Measurements from ENCODE around the gene CFB. TPM values are rescaled to one million over a fixed set of nuclear protein-coding genes. Genes with fewer than 3 reads are reported as not detected.
A peak's percentile ranks its signal among the peaks of the same experiment; 100 is the strongest.

The CFB gene
- total RNA-seq, 1 donor from 2014 or later = 13.8 TPM

DNA sequence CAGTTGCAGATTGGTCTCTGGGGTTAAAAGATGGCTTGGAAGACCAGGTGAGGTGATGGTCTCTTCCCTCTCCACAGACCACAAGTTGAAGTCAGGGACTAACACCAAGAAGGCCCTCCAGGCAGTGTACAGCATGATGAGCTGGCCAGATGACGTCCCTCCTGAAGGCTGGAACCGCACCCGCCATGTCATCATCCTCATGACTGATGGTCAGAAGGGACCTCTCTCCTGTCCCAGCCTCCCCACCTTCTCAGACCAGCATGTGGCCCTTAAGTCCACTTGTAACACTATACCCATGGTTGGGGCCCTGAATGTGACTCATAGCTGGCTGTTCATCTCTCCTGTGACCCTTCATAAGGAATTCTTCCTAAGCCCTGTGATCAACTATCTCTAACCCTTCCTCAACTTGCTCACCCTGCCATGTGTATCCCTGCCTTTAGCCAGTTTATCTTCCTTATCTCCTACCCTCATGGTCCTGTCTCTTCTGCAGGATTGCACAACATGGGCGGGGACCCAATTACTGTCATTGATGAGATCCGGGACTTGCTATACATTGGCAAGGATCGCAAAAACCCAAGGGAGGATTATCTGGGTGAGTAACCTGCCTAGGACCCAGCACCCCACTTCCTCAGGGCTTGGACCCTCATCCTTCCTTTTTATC lies 3.0 kb downstream of the CFB start:
- TF ChIP-seq, protein P1, sequence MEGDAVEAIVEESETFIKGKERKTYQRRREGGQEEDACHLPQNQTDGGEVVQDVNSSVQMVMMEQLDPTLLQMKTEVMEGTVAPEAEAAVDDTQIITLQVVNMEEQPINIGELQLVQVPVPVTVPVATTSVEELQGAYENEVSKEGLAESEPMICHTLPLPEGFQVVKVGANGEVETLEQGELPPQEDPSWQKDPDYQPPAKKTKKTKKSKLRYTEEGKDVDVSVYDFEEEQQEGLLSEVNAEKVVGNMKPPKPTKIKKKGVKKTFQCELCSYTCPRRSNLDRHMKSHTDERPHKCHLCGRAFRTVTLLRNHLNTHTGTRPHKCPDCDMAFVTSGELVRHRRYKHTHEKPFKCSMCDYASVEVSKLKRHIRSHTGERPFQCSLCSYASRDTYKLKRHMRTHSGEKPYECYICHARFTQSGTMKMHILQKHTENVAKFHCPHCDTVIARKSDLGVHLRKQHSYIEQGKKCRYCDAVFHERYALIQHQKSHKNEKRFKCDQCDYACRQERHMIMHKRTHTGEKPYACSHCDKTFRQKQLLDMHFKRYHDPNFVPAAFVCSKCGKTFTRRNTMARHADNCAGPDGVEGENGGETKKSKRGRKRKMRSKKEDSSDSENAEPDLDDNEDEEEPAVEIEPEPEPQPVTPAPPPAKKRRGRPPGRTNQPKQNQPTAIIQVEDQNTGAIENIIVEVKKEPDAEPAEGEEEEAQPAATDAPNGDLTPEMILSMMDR (IDR thresholded peaks at IDR 0.05; ENCODE audit: insufficient read depth, low read length, poor library complexity, severe bottlenecking) = no peak
- Histone ChIP-seq H3K27me3 (ENCODE audit: control insufficient read depth, insufficient read depth, low read length) (peaks cover 7% of the 10 kb centered on the region), H3K4me3 (ENCODE audit: low read depth, low read length) (no peak overlapping the region), H3K36me3 (ENCODE audit: control insufficient read depth, insufficient read depth, low read length) (no peaks in the 10 kb centered on the region)
- DNase-seq (ENCODE audit: low read depth) = no peak

DNA sequence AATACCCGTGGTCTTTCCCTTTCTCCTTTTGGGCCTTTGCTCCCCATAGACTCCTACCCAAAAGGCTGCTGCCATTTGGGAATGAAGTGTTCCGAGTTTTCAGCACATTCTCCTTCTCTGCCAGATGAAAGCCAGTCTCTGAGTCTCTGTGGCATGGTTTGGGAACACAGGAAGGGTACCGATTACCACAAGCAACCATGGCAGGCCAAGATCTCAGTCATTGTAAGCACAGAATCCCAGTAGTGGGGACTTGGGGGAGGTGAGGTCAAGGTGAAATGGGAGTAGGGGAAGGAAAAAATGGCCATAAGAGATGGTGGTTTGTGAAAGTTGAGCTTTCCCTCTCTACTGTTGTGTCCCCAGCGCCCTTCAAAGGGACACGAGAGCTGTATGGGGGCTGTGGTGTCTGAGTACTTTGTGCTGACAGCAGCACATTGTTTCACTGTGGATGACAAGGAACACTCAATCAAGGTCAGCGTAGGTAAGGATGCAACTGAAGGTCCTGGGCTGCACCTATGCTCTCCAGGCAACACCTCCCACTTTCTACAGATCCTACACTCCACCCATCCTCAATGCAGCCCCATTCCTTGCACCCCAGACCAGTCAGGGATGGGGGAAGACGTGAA lies 4.1 kb downstream of the CFB start:
- H3K36me3 ChIP-seq (ENCODE audit: control insufficient read depth, insufficient read depth, low read length) = no peaks in the 10 kb centered on the region
- peaks cover 3% of the 10 kb centered on the region for H3K27me3 ChIP-seq (ENCODE audit: control insufficient read depth, insufficient read depth, low read length)
- no peak overlapping the region for H3K4me3 ChIP-seq (ENCODE audit: low read depth, low read length)
- TF ChIP-seq, protein P1 (IDR thresholded peaks at IDR 0.05; ENCODE audit: insufficient read depth, low read length, poor library complexity, severe bottlenecking) = no peak
- no peak for DNase-seq (ENCODE audit: low read depth)

DNA sequence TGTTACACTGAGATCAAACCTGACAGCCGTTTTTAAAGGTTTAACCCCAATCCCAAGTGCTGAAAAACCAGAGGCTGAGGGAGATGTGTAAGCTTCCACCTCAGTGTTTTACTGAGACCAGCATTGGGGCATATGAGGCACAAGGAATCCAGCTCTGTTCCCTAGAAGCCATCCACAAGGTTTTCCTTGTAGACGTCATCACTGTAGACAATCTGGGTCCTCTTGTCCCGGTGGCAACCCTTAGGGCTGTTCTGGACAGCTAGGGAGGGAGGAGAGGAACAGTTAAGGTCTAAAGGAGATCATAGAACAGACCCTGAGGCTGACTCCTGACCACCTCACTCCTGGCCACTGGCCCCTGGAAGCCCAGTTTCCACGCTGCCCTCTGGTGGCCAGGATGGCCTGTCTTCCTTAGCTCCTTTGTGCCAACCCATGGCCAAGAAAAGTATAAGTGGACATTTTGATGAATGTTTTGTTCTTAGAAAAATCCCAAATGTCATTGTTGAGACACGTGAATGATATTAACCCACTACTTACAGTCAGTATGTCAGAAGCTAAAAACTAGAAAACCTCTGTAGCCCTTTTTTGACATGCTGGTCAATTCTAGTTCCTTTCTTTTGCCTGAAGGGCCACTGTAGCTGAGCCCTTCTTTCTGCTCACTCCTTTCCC lies 6.4 kb downstream of the CFB start:
- Histone ChIP-seq H3K27me3 (ENCODE audit: control insufficient read depth, insufficient read depth, low read length) (peaks cover under 1% of the 10 kb centered on the region), H3K36me3 (ENCODE audit: control insufficient read depth, insufficient read depth, low read length) (peaks cover 3% of the 10 kb centered on the region), H3K4me3 (ENCODE audit: low read depth, low read length) (no peak overlapping the region)
- TF ChIP-seq, protein P1 (IDR thresholded peaks at IDR 0.05; ENCODE audit: insufficient read depth, low read length, poor library complexity, severe bottlenecking) = peak; percentile 83
- DNase-seq (ENCODE audit: low read depth) = no peak

DNA sequence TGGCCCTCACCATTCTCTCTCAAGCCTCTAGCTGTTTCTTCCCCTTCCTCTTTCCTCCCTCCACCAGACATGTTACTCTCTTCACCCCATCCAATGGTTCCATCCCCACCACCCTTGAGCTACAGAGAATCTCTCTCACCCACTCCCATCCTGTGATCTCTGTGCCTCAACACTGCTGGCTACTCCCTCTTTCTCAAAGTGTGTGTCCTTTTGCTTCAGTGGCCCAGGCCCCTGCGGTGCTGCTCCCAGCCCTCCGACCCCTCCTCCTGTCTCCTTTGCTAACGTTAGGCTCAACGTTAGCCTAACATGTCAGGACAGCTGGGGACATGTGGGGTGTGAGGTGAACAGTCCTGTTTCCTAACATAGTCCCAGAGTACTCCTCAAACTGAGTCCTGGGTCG lies 7.0 kb downstream of the CFB start:
- DNase-seq (ENCODE audit: low read depth) = no peak
- Histone ChIP-seq H3K27me3 (ENCODE audit: control insufficient read depth, insufficient read depth, low read length) (no peaks in the 10 kb centered on the region), H3K36me3 (ENCODE audit: control insufficient read depth, insufficient read depth, low read length) (peaks cover 3% of the 10 kb centered on the region), H3K4me3 (ENCODE audit: low read depth, low read length) (no peak overlapping the region)
- TF ChIP-seq, protein P1 (IDR thresholded peaks at IDR 0.05; ENCODE audit: insufficient read depth, low read length, poor library complexity, severe bottlenecking) = no peak

DNA sequence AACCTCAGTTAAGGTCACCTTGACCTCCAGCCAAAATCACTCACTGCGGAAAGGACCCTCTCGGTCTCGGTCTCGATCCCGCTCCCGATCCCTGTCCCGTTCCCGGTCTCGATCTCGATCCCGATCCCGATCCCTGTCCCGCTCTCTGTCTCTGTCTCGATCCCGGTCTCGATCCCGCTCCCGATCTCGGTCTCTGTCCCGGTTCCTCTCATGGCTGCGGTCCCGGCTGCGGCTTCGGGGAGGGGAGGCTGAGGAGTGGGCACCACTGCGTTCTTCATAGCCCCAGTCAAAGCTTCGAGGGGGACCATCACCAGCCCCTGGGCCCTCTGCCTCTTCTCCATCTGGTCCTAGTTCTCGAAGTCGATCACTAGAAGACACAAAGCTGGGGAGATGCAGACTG lies 8.6 kb downstream of the CFB start:
- H3K36me3 ChIP-seq (ENCODE audit: control insufficient read depth, insufficient read depth, low read length) = peaks cover 3% of the 10 kb centered on the region
- DNase-seq (ENCODE audit: low read depth) = no peak
- TF ChIP-seq, protein P1 (IDR thresholded peaks at IDR 0.05; ENCODE audit: insufficient read depth, low read length, poor library complexity, severe bottlenecking) = no peak
- no peak overlapping the region for H3K4me3 ChIP-seq (ENCODE audit: low read depth, low read length)
- H3K27me3 ChIP-seq (ENCODE audit: control insufficient read depth, insufficient read depth, low read length) = no peaks in the 10 kb centered on the region
